Liver (tissue), 9 donors: ENCODE results near the gene ANKRD27. TPM values are rescaled to one million over a fixed set of nuclear protein-coding genes. Genes with fewer than 3 reads are reported as not detected.

Experiments used
- DNase-seq: peaks from one replicate; pipeline ENCODE4 v3.0.0-alpha.2; 2017; ENCODE audit warnings: low spot score
- H3K27ac ChIP-seq, 2 donors: one replicate each; pipeline ENCODE4 v1.7.0; 2013; ENCODE audit warnings: inconsistent platforms in 2 of 2, low read length in 2 of 2, control low read depth in 1 of 2, low read depth in 1 of 2, mild to moderate bottlenecking in 1 of 2
- H3K27me3 ChIP-seq, 4 donors: one replicate each; pipeline versions ENCODE4 v1.6.1 to v1.7.0; 2013; ENCODE audit warnings: low read length in 3 of 4, inconsistent platforms in 1 of 4, mild to moderate bottlenecking in 1 of 4, moderate library complexity in 1 of 4; ENCODE audit not compliant: control insufficient read depth in 4 of 4, insufficient read depth in 4 of 4
- H3K36me3 ChIP-seq, 4 donors: one replicate each; pipeline versions ENCODE4 v1.6.1 to v1.7.0; 2013; ENCODE audit warnings: low read length in 3 of 4, mild to moderate bottlenecking in 3 of 4, low read depth in 1 of 4, moderate library complexity in 1 of 4; ENCODE audit not compliant: control insufficient read depth in 4 of 4, insufficient read depth in 3 of 4
- H3K4me1 ChIP-seq, 4 donors: one replicate each; pipeline versions ENCODE4 v1.6.1 to v1.7.0; 2013; ENCODE audit warnings: low read length in 3 of 4, mild to moderate bottlenecking in 3 of 4, moderate library complexity in 1 of 4; ENCODE audit not compliant: control insufficient read depth in 4 of 4, insufficient read depth in 4 of 4
- H3K4me3 ChIP-seq, 3 donors: one replicate each; pipeline versions ENCODE4 v1.6.1 to v1.7.0; 2013; ENCODE audit warnings: low read length in 3 of 3, control low read depth in 1 of 3, low read depth in 1 of 3, mild to moderate bottlenecking in 1 of 3
- H3K9ac ChIP-seq, 2 donors: one replicate each; pipeline ENCODE4 v1.7.0; 2013; ENCODE audit warnings: low read length in 2 of 2, mild to moderate bottlenecking in 2 of 2, moderate library complexity in 2 of 2, control low read depth in 1 of 2, low read depth in 1 of 2
- H3K9me3 ChIP-seq, 4 donors: one replicate each; pipeline versions ENCODE4 v1.6.1 to v1.7.0; 2013; ENCODE audit warnings: low read length in 3 of 4; ENCODE audit not compliant: control insufficient read depth in 4 of 4
- EGR1 ChIP-seq, 2 donors: IDR thresholded peaks; 2 replicates each; pipeline ENCODE4 v1.6.1; 2016 to 2018; ENCODE audit warnings: antibody characterized with exemption in 2 of 2, low read depth in 2 of 2
- FOXA1 ChIP-seq: IDR thresholded peaks from 2 replicates; pipeline ENCODE4 v1.6.1; 2016; ENCODE audit warnings: antibody characterized with exemption
- FOXA2 ChIP-seq: IDR thresholded peaks from 2 replicates; pipeline ENCODE4 v1.6.1; 2016; ENCODE audit warnings: antibody characterized with exemption
- GABPA ChIP-seq, 2 donors: IDR thresholded peaks in 1 of 2; conservative IDR thresholded peaks in 1 of 2; 2 replicates each; pipeline ENCODE4 v1.6.1; 2016; ENCODE audit warnings: antibody characterized with exemption in 2 of 2, mild to moderate bottlenecking in 1 of 2, moderate library complexity in 1 of 2
- HNF4A ChIP-seq, 2 donors: conservative IDR thresholded peaks; 2 replicates each; pipeline ENCODE4 v1.6.1; 2016; ENCODE audit warnings: antibody characterized with exemption in 2 of 2, mild to moderate bottlenecking in 2 of 2
- HNF4G ChIP-seq: IDR thresholded peaks from 2 replicates; pipeline ENCODE4 v1.6.1; 2016; ENCODE audit warnings: antibody characterized with exemption
- JUND ChIP-seq, 2 donors: IDR thresholded peaks; 2 replicates each; pipeline ENCODE4 v1.6.1; 2016; ENCODE audit warnings: antibody characterized with exemption in 2 of 2
- NR2F2 ChIP-seq: IDR thresholded peaks from 2 replicates; pipeline ENCODE4 v1.6.1; 2016; ENCODE audit warnings: antibody characterized with exemption
- RAD21 ChIP-seq, 2 donors: IDR thresholded peaks; 2 replicates each; pipeline ENCODE4 v1.6.1; 2016; ENCODE audit warnings: antibody characterized with exemption in 2 of 2, mild to moderate bottlenecking in 2 of 2
- RXRA ChIP-seq, 2 donors: IDR thresholded peaks; 2 replicates each; pipeline ENCODE4 v1.6.1; 2017 to 2018; ENCODE audit warnings: antibody characterized with exemption in 2 of 2, mild to moderate bottlenecking in 1 of 2
- SP1 ChIP-seq: IDR thresholded peaks from 2 replicates; pipeline ENCODE4 v1.6.1; 2018; ENCODE audit warnings: antibody characterized with exemption, mild to moderate bottlenecking
- TAF1 ChIP-seq: conservative IDR thresholded peaks from 2 replicates; pipeline ENCODE4 v1.6.1; 2016; ENCODE audit warnings: antibody characterized with exemption, mild to moderate bottlenecking
- YY1 ChIP-seq: IDR thresholded peaks from 2 replicates; pipeline ENCODE4 v1.6.1; 2016; ENCODE audit warnings: antibody characterized with exemption, mild to moderate bottlenecking
- WGBS: extraction: QIAGEN DNeasy Blood & Tissue Kit; methylation state at CpG from one replicate; pipeline ENCODE4 v1.1.7; 2013; 5-methylcytosine and 5-hydroxymethylcytosine counted together
- polyA plus RNA-seq, 2 donors: library from polyadenylated mRNA; stranded (reverse) in 1 of 2; unstranded in 1 of 2; fragments of 200-250 nt in 1 of 2; fragments of >200 nt in 1 of 2; fragmentation: Nextera tagmentation in 1 of 2; extraction: Ambion mirVana in 1 of 2; gene quantifications; one replicate each; pipeline versions ENCODE4 v1.2.1 to v1.2.3, GENCODE V29; 2013 to 2015
- total RNA-seq, 2 donors: library from RNA; depleted of rRNA; stranded (reverse); fragments of >200 nt; gene quantifications; one replicate each; pipeline ENCODE4 v1.2.3, GENCODE V29; 2014
- TF ChIP-seq, protein P1 (sequence below): IDR thresholded peaks from 2 replicates; pipeline ENCODE4 v1.6.1; 2016; ENCODE audit warnings: antibody characterized with exemption
- TF ChIP-seq, protein P2 (sequence below): IDR thresholded peaks from 2 replicates; pipeline ENCODE4 v1.6.1; 2016; ENCODE audit warnings: antibody characterized with exemption, mild to moderate bottlenecking
- TF ChIP-seq, protein P3 (sequence below): IDR thresholded peaks from 2 replicates; pipeline ENCODE4 v1.6.1; 2016; ENCODE audit warnings: antibody characterized with exemption
- TF ChIP-seq, protein P4 (sequence below): fragments of 150-350 bp; IDR thresholded peaks from 2 replicates; pipeline ENCODE4 v1.5.1; 2017; ENCODE audit warnings: improper control_type of control experiment, low read depth, low read length; ENCODE audit not compliant: missing input control
- TF ChIP-seq, protein P5 (sequence below): IDR thresholded peaks from 2 replicates; pipeline ENCODE4 v1.6.1; 2016; ENCODE audit warnings: antibody characterized with exemption
- donor health status: healthy.
- donor health status: healthy.
- donor health status: healthy.
- donor health status: healthy.
- donor health status: healthy.

ANKRD27 gene
- total and polyA plus RNA-seq, 4 donors: 3.4 to 14.2 (median 7.8) TPM

DNA sequence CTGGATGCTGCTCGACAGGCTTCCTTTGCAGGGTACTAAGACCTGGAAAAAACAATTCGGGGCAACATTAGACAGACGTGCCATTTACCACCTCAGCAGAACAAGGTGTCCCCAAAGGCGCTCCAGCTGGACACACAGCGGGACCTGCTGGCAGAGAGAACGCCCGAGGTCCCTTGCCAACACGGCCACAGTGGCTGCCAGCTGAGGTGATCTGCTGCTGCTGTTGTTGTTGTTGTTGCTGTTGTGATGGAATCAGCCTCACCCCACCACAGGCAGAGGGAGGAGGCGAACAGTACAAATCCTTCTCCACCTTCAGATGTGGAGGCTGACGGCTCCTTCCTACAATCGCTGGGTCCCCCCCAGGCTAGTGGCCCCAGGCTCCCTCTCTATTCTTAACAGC lies 25.2 kb downstream of the ANKRD27 start:
- Histone ChIP-seq H3K9ac (no peak overlapping the region), H3K4me3 (no peak overlapping the region), H3K27me3 (no peaks in the 10 kb centered on the region), H3K27ac (no peak overlapping the region), H3K4me1 (peaks cover 4 to 13% (median 8%) of the 10 kb centered on the region in 4 donors), H3K36me3 (peaks cover 0 to 9% (median 4%) of the 10 kb centered on the region in 4 donors), H3K9me3 (no peaks in the 10 kb centered on the region)
- TF ChIP-seq RXRA (IDR thresholded peaks at IDR 0.05): no peak
- TF ChIP-seq GABPA (IDR thresholded peaks at IDR 0.05 in 1 of 2, conservative IDR thresholded peaks at IDR 0.05 in 1 of 2): no peak
- TF ChIP-seq YY1: no peak
- no peak for TF ChIP-seq HNF4A (conservative IDR thresholded peaks at IDR 0.05)
- no peak for TF ChIP-seq FOXA2
- 73% methylated on average over 11 of the region's 11 CpGs for WGBS
- no peak for DNase-seq

DNA sequence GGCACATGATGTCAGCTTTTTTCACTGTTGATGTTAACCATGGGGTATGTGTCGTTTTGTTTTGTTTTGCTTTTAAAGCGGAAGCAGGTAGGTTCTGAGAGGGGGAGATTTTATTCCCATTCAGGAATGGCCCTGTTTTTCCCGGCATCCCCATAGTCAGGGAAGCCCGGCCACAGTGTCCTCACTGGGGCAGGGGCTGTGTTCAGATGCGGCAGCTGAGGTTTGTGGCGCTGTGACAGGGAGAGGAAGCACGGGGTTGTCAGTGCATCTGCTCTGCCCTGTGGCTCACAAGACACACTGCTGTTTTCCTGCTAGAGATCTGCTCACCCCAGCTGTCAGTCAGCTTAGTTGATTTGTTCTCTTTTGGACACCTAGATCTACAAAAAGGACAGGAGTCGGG lies 27.6 kb downstream of the ANKRD27 start:
- DNase-seq: no peak
- H3K36me3 ChIP-seq: peaks cover 6 to 23% (median 14%) of the 10 kb centered on the region in 4 donors
- TF ChIP-seq EGR1 (IDR thresholded peaks at IDR 0.05; ENCODE audit: low read depth in 2 of 2) (no peak), TAF1 (no peak), FOXA1 (no peak), HNF4A (conservative IDR thresholded peaks at IDR 0.05) (no peak), GABPA (IDR thresholded peaks at IDR 0.05 in 1 of 2, conservative IDR thresholded peaks at IDR 0.05 in 1 of 2) (no peak), NR2F2 (no peak), RAD21 (IDR thresholded peaks at IDR 0.05) (no peak), SP1 (no peak), YY1 (no peak), JUND (IDR thresholded peaks at IDR 0.05) (no peak), HNF4G (no peak), RXRA (IDR thresholded peaks at IDR 0.05) (no peak)
- TF ChIP-seq, protein P1, sequence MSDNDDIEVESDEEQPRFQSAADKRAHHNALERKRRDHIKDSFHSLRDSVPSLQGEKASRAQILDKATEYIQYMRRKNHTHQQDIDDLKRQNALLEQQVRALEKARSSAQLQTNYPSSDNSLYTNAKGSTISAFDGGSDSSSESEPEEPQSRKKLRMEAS: no peak
- TF ChIP-seq, protein P2, sequence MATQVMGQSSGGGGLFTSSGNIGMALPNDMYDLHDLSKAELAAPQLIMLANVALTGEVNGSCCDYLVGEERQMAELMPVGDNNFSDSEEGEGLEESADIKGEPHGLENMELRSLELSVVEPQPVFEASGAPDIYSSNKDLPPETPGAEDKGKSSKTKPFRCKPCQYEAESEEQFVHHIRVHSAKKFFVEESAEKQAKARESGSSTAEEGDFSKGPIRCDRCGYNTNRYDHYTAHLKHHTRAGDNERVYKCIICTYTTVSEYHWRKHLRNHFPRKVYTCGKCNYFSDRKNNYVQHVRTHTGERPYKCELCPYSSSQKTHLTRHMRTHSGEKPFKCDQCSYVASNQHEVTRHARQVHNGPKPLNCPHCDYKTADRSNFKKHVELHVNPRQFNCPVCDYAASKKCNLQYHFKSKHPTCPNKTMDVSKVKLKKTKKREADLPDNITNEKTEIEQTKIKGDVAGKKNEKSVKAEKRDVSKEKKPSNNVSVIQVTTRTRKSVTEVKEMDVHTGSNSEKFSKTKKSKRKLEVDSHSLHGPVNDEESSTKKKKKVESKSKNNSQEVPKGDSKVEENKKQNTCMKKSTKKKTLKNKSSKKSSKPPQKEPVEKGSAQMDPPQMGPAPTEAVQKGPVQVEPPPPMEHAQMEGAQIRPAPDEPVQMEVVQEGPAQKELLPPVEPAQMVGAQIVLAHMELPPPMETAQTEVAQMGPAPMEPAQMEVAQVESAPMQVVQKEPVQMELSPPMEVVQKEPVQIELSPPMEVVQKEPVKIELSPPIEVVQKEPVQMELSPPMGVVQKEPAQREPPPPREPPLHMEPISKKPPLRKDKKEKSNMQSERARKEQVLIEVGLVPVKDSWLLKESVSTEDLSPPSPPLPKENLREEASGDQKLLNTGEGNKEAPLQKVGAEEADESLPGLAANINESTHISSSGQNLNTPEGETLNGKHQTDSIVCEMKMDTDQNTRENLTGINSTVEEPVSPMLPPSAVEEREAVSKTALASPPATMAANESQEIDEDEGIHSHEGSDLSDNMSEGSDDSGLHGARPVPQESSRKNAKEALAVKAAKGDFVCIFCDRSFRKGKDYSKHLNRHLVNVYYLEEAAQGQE: no peak
- TF ChIP-seq, protein P3, sequence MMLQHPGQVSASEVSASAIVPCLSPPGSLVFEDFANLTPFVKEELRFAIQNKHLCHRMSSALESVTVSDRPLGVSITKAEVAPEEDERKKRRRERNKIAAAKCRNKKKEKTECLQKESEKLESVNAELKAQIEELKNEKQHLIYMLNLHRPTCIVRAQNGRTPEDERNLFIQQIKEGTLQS: no peak
- TF ChIP-seq, protein P4, sequence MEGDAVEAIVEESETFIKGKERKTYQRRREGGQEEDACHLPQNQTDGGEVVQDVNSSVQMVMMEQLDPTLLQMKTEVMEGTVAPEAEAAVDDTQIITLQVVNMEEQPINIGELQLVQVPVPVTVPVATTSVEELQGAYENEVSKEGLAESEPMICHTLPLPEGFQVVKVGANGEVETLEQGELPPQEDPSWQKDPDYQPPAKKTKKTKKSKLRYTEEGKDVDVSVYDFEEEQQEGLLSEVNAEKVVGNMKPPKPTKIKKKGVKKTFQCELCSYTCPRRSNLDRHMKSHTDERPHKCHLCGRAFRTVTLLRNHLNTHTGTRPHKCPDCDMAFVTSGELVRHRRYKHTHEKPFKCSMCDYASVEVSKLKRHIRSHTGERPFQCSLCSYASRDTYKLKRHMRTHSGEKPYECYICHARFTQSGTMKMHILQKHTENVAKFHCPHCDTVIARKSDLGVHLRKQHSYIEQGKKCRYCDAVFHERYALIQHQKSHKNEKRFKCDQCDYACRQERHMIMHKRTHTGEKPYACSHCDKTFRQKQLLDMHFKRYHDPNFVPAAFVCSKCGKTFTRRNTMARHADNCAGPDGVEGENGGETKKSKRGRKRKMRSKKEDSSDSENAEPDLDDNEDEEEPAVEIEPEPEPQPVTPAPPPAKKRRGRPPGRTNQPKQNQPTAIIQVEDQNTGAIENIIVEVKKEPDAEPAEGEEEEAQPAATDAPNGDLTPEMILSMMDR: no peak
- TF ChIP-seq, protein P5, sequence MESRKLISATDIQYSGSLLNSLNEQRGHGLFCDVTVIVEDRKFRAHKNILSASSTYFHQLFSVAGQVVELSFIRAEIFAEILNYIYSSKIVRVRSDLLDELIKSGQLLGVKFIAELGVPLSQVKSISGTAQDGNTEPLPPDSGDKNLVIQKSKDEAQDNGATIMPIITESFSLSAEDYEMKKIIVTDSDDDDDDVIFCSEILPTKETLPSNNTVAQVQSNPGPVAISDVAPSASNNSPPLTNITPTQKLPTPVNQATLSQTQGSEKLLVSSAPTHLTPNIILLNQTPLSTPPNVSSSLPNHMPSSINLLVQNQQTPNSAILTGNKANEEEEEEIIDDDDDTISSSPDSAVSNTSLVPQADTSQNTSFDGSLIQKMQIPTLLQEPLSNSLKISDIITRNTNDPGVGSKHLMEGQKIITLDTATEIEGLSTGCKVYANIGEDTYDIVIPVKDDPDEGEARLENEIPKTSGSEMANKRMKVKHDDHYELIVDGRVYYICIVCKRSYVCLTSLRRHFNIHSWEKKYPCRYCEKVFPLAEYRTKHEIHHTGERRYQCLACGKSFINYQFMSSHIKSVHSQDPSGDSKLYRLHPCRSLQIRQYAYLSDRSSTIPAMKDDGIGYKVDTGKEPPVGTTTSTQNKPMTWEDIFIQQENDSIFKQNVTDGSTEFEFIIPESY: no peak
- no peak overlapping the region for H3K27ac ChIP-seq
- WGBS: 87% methylated on average over 8 of the region's 8 CpGs
- H3K4me1 ChIP-seq: peaks cover 0 to 3% (median under 1%) of the 10 kb centered on the region in 4 donors
- no peaks in the 10 kb centered on the region for H3K9me3 ChIP-seq
- H3K9ac ChIP-seq: no peak overlapping the region
- no peaks in the 10 kb centered on the region for H3K27me3 ChIP-seq
- H3K4me3 ChIP-seq: no peak overlapping the region
